NCI-H774 (cell line): ENCODE results near the gene RAB43.
"Not testable (repeated sequence)": the region's sequence is repeated elsewhere in the genome, so short reads cannot be mapped to it uniquely, and the experiment has no call there.

Source experiments
- DNase-seq: peaks from one replicate; lab custom pipeline; 2025; lab: John Stamatoyannopoulos, UW

The RAB43 gene

GRCh38 chr3:129095285-129095684 is 26.3 kb downstream of the RAB43 start:
- DNase-seq = no peak

GRCh38 chr3:129088312-129088711 is 33.3 kb downstream of the RAB43 start:
- not testable (repeated sequence) for DNase-seq

- DNase-seq = not testable (repeated sequence)
These were observed 33.7 kb downstream of the RAB43 start for GRCh38 chr3:129087904-129088303.

GRCh38 chr3:129087138-129087702 is 34.4 kb downstream of the RAB43 start:
- DNase-seq = no peak

- DNase-seq = no peak
These were observed 35.8 kb downstream of the RAB43 start for GRCh38 chr3:129085818-129086217.

GRCh38 chr3:129085165-129085715 is 36.4 kb downstream of the RAB43 start:
- DNase-seq = no peak

- no peak for DNase-seq
These were observed 37.1 kb downstream of the RAB43 start for GRCh38 chr3:129084501-129084900.

- no peak for DNase-seq
These were observed 39.6 kb downstream of the RAB43 start for GRCh38 chr3:129082026-129082425.

- no peak for DNase-seq
These were observed 40.1 kb downstream of the RAB43 start for GRCh38 chr3:129081503-129081902.

GRCh38 chr3:129078510-129078909 is 43.1 kb downstream of the RAB43 start:
- DNase-seq = no peak

GRCh38 chr3:129077222-129077621 is 44.4 kb downstream of the RAB43 start:
- DNase-seq = no peak

- no peak for DNase-seq
These were observed 51.3 kb downstream of the RAB43 start for GRCh38 chr3:129070086-129070885.

- DNase-seq = not testable (repeated sequence)
These were observed 52.1 kb downstream of the RAB43 start for GRCh38 chr3:129069313-129070085.

GRCh38 chr3:129068291-129068886 is 53.2 kb downstream of the RAB43 start:
- DNase-seq = no peak

- DNase-seq = peak; percentile 5
These were observed 53.9 kb downstream of the RAB43 start for GRCh38 chr3:129067719-129068118.

- DNase-seq = no peak
These were observed 55.9 kb downstream of the RAB43 start for GRCh38 chr3:129065720-129066073.

- no peak for DNase-seq
These were observed 56.4 kb downstream of the RAB43 start for GRCh38 chr3:129065016-129065719.

GRCh38 chr3:129063841-129064482 is 57.6 kb downstream of the RAB43 start:
- DNase-seq = no peak

GRCh38 chr3:129063091-129063640 is 58.4 kb downstream of the RAB43 start:
- no peak for DNase-seq

- no peak for DNase-seq
These were observed 59.4 kb downstream of the RAB43 start for GRCh38 chr3:129061888-129062834.
